Measurements from ENCODE around the gene XRCC4.

Gene XRCC4

GRCh38 chr5:83393504-83393866 lies 316.1 kb downstream of the XRCC4 start:
- no peak for DNase-seq

- DNase-seq = no peak
These were observed 316.8 kb downstream of the XRCC4 start for GRCh38 chr5:83394190-83394589.

GRCh38 chr5:83396662-83397061 lies 319.3 kb downstream of the XRCC4 start:
- DNase-seq = no peak

- DNase-seq = no peak
These were observed 320.3 kb downstream of the XRCC4 start for GRCh38 chr5:83397658-83398057.

GRCh38 chr5:83400241-83400640 lies 322.9 kb downstream of the XRCC4 start:
- no peak for DNase-seq

- no peak for DNase-seq
These were observed 323.4 kb downstream of the XRCC4 start for GRCh38 chr5:83400701-83401100.

- DNase-seq = no peak
These were observed 323.9 kb downstream of the XRCC4 start for GRCh38 chr5:83401122-83401731.

- no peak for DNase-seq
These were observed 324.4 kb downstream of the XRCC4 start for GRCh38 chr5:83401775-83402174.

Measured in NCI-H1048 (cell line).